SK-N-SH treated with all-trans-retinoic acid at 6 μM for 48 hours (cell line): Measurements from ENCODE around the gene RAB30.

ENCODE experiments used
- ARNTL ChIP-seq: fragments of 450-650 bp; formaldehyde crosslinking; IDR thresholded peaks from 2 replicates; pipeline ENCODE4 v1.5.0; 2020; ENCODE audit warnings: low read depth, mild to moderate bottlenecking, moderate library complexity, borderline replicate concordance
- BACH2 ChIP-seq: fragments of 250-450 bp; sonication (Bioruptor Pico); IDR thresholded peaks from 2 replicates; pipeline ENCODE4 v1.9.0; 2021; ENCODE audit warnings: mild to moderate bottlenecking, borderline replicate concordance
- CSDC2 ChIP-seq: fragments of 250-450 bp; sonication (Bioruptor Pico); IDR thresholded peaks from 2 replicates; pipeline ENCODE4 v1.5.0; 2020; ENCODE audit warnings: mild to moderate bottlenecking, moderate library complexity
- ESRRG ChIP-seq: fragments of 250-450 bp; sonication (Bioruptor Pico); IDR thresholded peaks from 2 replicates; pipeline ENCODE4 v1.6.1; 2021; ENCODE audit warnings: mild to moderate bottlenecking
- ISL1 ChIP-seq: fragments of 250-450 bp; sonication (Bioruptor Pico); IDR thresholded peaks from 2 replicates; pipeline ENCODE4 v2.1.2; 2022; ENCODE audit warnings: mild to moderate bottlenecking, moderate library complexity
- OSR1 ChIP-seq: fragments of 250-450 bp; sonication (Bioruptor Pico); IDR thresholded peaks from 2 replicates; pipeline ENCODE4 v1.8.0; 2022; ENCODE audit warnings: moderate library complexity, mild to moderate bottlenecking, inconsistent platforms
- RARB ChIP-seq: fragments of 250-450 bp; sonication (Bioruptor Pico); IDR thresholded peaks from 2 replicates; pipeline ENCODE4 v1.8.0; 2021; ENCODE audit warnings: mild to moderate bottlenecking, moderate library complexity
- ZC3H10 ChIP-seq: fragments of 250-450 bp; sonication (Bioruptor Pico); IDR thresholded peaks from 2 replicates; pipeline ENCODE4 v1.5.1; 2021; ENCODE audit warnings: mild to moderate bottlenecking, moderate library complexity
- ZNF8 ChIP-seq: fragments of 450-650 bp; formaldehyde crosslinking; IDR thresholded peaks from 2 replicates; pipeline ENCODE4 v1.5.0; 2020; ENCODE audit warnings: mild to moderate bottlenecking, moderate library complexity
- TF ChIP-seq, protein P1 (sequence below): fragments of 250-450 bp; sonication (Bioruptor Pico); IDR thresholded peaks from 2 replicates; pipeline ENCODE4 v1.5.1; 2020; ENCODE audit warnings: low read depth, mild to moderate bottlenecking, moderate library complexity
- TF ChIP-seq, protein P2 (sequence below): fragments of 250-450 bp; sonication (Bioruptor Pico); IDR thresholded peaks from 2 replicates; pipeline ENCODE4 v1.8.0; 2021; ENCODE audit warnings: low read depth, mild to moderate bottlenecking, moderate library complexity, borderline replicate concordance

DNA sequence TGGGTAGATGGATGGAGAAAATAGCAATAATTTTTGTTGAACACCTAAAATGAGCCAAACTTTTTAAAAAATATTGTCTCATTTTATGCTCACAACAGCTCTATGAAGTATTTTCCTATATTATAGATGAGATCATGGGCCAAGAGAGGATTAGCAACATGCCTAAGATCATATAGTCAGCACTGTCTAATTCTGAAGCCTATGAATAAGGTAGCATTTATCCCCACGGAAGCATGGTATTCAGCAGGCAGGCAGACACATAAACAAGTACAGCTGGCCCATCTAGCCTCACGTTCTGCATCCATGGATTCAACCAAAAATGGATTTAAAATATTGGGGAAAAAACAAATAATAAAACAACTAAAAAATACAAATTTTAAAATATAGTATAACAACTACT lies 21.9 kb upstream of the RAB30 start:
- no peak for TF ChIP-seq OSR1 (CRISPR knock-in tag)
- TF ChIP-seq, protein P1, sequence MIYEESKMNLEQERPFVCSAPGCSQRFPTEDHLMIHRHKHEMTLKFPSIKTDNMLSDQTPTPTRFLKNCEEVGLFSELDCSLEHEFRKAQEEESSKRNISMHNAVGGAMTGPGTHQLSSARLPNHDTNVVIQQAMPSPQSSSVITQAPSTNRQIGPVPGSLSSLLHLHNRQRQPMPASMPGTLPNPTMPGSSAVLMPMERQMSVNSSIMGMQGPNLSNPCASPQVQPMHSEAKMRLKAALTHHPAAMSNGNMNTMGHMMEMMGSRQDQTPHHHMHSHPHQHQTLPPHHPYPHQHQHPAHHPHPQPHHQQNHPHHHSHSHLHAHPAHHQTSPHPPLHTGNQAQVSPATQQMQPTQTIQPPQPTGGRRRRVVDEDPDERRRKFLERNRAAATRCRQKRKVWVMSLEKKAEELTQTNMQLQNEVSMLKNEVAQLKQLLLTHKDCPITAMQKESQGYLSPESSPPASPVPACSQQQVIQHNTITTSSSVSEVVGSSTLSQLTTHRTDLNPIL (CRISPR knock-in tag) = no peak
- TF ChIP-seq ESRRG (CRISPR knock-in tag) = no peak
- no peak for TF ChIP-seq BACH2 (CRISPR knock-in tag)
- no peak for TF ChIP-seq ZNF8 (CRISPR knock-in tag)
- no peak for TF ChIP-seq CSDC2 (CRISPR knock-in tag)
- TF ChIP-seq, protein P2, sequence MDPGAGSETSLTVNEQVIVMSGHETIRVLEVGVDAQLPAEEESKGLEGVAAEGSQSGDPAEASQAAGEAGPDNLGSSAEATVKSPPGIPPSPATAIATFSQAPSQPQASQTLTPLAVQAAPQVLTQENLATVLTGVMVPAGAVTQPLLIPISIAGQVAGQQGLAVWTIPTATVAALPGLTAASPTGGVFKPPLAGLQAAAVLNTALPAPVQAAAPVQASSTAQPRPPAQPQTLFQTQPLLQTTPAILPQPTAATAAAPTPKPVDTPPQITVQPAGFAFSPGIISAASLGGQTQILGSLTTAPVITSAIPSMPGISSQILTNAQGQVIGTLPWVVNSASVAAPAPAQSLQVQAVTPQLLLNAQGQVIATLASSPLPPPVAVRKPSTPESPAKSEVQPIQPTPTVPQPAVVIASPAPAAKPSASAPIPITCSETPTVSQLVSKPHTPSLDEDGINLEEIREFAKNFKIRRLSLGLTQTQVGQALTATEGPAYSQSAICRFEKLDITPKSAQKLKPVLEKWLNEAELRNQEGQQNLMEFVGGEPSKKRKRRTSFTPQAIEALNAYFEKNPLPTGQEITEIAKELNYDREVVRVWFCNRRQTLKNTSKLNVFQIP (CRISPR knock-in tag) = no peak
- TF ChIP-seq ISL1 (CRISPR knock-in tag) = no peak
- TF ChIP-seq RARB (CRISPR knock-in tag) = no peak
- no peak for TF ChIP-seq ARNTL (CRISPR knock-in tag)
- no peak for TF ChIP-seq ZC3H10
